Measurements from ENCODE around the gene WWOX. TPM values are rescaled to one million over a fixed set of nuclear protein-coding genes. Genes with fewer than 3 reads are reported as not detected.

WWOX gene
- total and polyA plus RNA-seq, 3 experiments from 2014 or later: 17.2 to 18.6 (median 18.2) TPM

GRCh38 chr16:78362524-78363135 is 263.2 kb downstream of the WWOX start:
- no peaks in the 10 kb centered on the region for H3K27me3 ChIP-seq (ENCODE audit: insufficient read depth, low read length, poor library complexity, severe bottlenecking)
- Mint-ChIP-seq H3K9me3 (no peaks in the 10 kb centered on the region), H3K27me3 (no peaks in the 10 kb centered on the region), H3K4me3 (no peak overlapping the region), H3K27ac (no peak overlapping the region), H3K4me1 (no peaks in the 10 kb centered on the region), H3K36me3 (no peaks in the 10 kb centered on the region)
- DNase-seq: no peak
- no peak overlapping the region for H3K4me3 ChIP-seq (ENCODE audit: low read length)
- ChIA-PET POLR2A (no interaction called here), CTCF (no interaction called here)
- no peaks in the 10 kb centered on the region for H3K9me3 ChIP-seq (ENCODE audit: low read length)
- no peak overlapping the region for H3K27ac ChIP-seq (ENCODE audit: low read depth, low read length)
- H3K36me3 ChIP-seq (ENCODE audit: insufficient read depth, low read length): no peaks in the 10 kb centered on the region
- no peaks in the 10 kb centered on the region for H3K4me1 ChIP-seq (ENCODE audit: insufficient read depth, low read length)

- CTCF ChIA-PET: no interaction called here
- DNase-seq: no peak
- no peak overlapping the region for H3K4me3 ChIP-seq (ENCODE audit: low read length)
- no peaks in the 10 kb centered on the region for H3K4me1 Mint-ChIP-seq
- POLR2A ChIA-PET: no interaction called here
- no peak overlapping the region for H3K4me3 Mint-ChIP-seq
- no peak overlapping the region for H3K27ac ChIP-seq (ENCODE audit: low read depth, low read length)
- H3K27me3 Mint-ChIP-seq: no peaks in the 10 kb centered on the region
- no peaks in the 10 kb centered on the region for H3K36me3 ChIP-seq (ENCODE audit: insufficient read depth, low read length)
- no peaks in the 10 kb centered on the region for H3K36me3 Mint-ChIP-seq
- no peaks in the 10 kb centered on the region for H3K4me1 ChIP-seq (ENCODE audit: insufficient read depth, low read length)
- H3K9me3 ChIP-seq (ENCODE audit: low read length): no peaks in the 10 kb centered on the region
- peak overlapping the region in 1 of 8 donors; percentile 43 for H3K27ac Mint-ChIP-seq
- no peaks in the 10 kb centered on the region for H3K9me3 Mint-ChIP-seq
- no peaks in the 10 kb centered on the region for H3K27me3 ChIP-seq (ENCODE audit: insufficient read depth, low read length, poor library complexity, severe bottlenecking)
These were observed 264.5 kb downstream of the WWOX start for GRCh38 chr16:78363843-78364555.

DNA sequence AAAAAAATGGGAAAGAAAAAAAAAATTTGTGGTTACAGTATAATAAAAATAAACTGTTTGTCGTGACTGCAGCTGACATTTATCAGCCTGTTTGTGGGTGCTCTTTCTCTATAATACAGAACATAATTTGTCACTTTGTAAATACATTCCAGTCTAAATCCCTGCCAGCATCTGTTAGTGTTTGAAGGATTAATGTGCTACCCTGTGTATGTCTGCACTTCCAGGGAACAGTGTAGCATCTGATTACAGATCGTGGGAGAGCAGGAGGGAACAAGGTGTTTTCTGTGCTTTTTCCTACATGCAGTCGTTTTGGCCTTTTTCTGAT is 265.1 kb downstream of the WWOX start:
- POLR2A ChIA-PET: no interaction called here
- H3K4me1 Mint-ChIP-seq: no peaks in the 10 kb centered on the region
- no peaks in the 10 kb centered on the region for H3K4me1 ChIP-seq (ENCODE audit: insufficient read depth, low read length)

GRCh38 chr16:78365366-78365765 is 265.9 kb downstream of the WWOX start:
- H3K9me3 Mint-ChIP-seq: peaks cover 0 to 4% (median 0%) of the 10 kb centered on the region in 5 donors
- H3K36me3 ChIP-seq (ENCODE audit: insufficient read depth, low read length): no peaks in the 10 kb centered on the region
- H3K27me3 Mint-ChIP-seq: no peaks in the 10 kb centered on the region
- POLR2A ChIA-PET: no interaction called here
- no peaks in the 10 kb centered on the region for H3K27me3 ChIP-seq (ENCODE audit: insufficient read depth, low read length, poor library complexity, severe bottlenecking)
- no peak overlapping the region for H3K27ac Mint-ChIP-seq
- no peak overlapping the region for H3K4me3 Mint-ChIP-seq
- H3K36me3 Mint-ChIP-seq: peaks cover 0 to 4% (median 0%) of the 10 kb centered on the region in 3 donors
- CTCF ChIA-PET: no interaction called here
- H3K27ac ChIP-seq (ENCODE audit: low read depth, low read length): no peak overlapping the region
- DNase-seq: no peak
- no peaks in the 10 kb centered on the region for H3K4me1 ChIP-seq (ENCODE audit: insufficient read depth, low read length)
- no peak overlapping the region for H3K4me3 ChIP-seq (ENCODE audit: low read length)
- no peaks in the 10 kb centered on the region for H3K4me1 Mint-ChIP-seq
- H3K9me3 ChIP-seq (ENCODE audit: low read length): no peaks in the 10 kb centered on the region

More for the DNA sequence above, 265.1 kb downstream of the WWOX start:
- Mint-ChIP-seq H3K27me3 (no peaks in the 10 kb centered on the region), H3K27ac (no peak overlapping the region), H3K9me3 (peaks cover 0 to 1% (median 0%) of the 10 kb centered on the region in 5 donors), H3K36me3 (no peaks in the 10 kb centered on the region), H3K4me3 (no peak overlapping the region)
- Histone ChIP-seq H3K9me3 (ENCODE audit: low read length) (no peaks in the 10 kb centered on the region), H3K4me3 (ENCODE audit: low read length) (no peak overlapping the region), H3K36me3 (ENCODE audit: insufficient read depth, low read length) (no peaks in the 10 kb centered on the region), H3K27ac (ENCODE audit: low read depth, low read length) (no peak overlapping the region), H3K27me3 (ENCODE audit: insufficient read depth, low read length, poor library complexity, severe bottlenecking) (no peaks in the 10 kb centered on the region)
- CTCF ChIA-PET: no interaction called here
- DNase-seq: no peak

GRCh38 chr16:78368121-78369102 is 269.0 kb downstream of the WWOX start:
- H3K27me3 ChIP-seq (ENCODE audit: insufficient read depth, low read length, poor library complexity, severe bottlenecking): no peaks in the 10 kb centered on the region
- Mint-ChIP-seq H3K27ac (no peak overlapping the region), H3K36me3 (peaks cover 0 to 11% (median 2%) of the 10 kb centered on the region in 3 donors), H3K27me3 (no peaks in the 10 kb centered on the region), H3K4me3 (no peak overlapping the region), H3K9me3 (peaks cover 0 to 15% (median 6%) of the 10 kb centered on the region in 5 donors), H3K4me1 (no peaks in the 10 kb centered on the region)
- CTCF ChIA-PET: no interaction called here
- no peaks in the 10 kb centered on the region for H3K4me1 ChIP-seq (ENCODE audit: insufficient read depth, low read length)
- DNase-seq: no peak
- no peak overlapping the region for H3K4me3 ChIP-seq (ENCODE audit: low read length)
- H3K36me3 ChIP-seq (ENCODE audit: insufficient read depth, low read length): no peaks in the 10 kb centered on the region
- POLR2A ChIA-PET: no interaction called here
- H3K27ac ChIP-seq (ENCODE audit: low read depth, low read length): no peak overlapping the region
- no peaks in the 10 kb centered on the region for H3K9me3 ChIP-seq (ENCODE audit: low read length)

DNA sequence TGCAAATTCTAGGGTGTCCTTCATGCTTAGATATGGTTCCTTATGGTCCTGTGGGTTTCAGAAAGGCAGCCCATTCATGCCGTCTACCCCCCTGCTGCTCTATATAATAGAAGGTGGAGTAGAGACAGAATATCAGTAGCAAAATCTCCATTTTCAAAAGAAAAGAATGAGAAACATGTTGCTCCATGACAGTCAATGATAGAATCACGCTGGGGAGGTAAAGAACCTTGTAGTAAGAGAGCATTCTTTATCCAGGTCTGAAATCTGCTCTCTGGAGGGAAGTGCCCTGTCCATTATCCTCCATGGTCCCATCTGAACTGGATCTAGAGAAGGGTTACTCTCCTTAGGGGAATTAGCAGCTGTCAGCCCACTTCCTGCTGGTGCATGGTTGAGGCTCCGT is 272.8 kb downstream of the WWOX start:
- Histone ChIP-seq H3K4me3 (ENCODE audit: low read length) (no peak overlapping the region), H3K27ac (ENCODE audit: low read depth, low read length) (no peak overlapping the region), H3K36me3 (ENCODE audit: insufficient read depth, low read length) (no peaks in the 10 kb centered on the region), H3K27me3 (ENCODE audit: insufficient read depth, low read length, poor library complexity, severe bottlenecking) (no peaks in the 10 kb centered on the region), H3K4me1 (ENCODE audit: insufficient read depth, low read length) (no peaks in the 10 kb centered on the region), H3K9me3 (ENCODE audit: low read length) (no peaks in the 10 kb centered on the region)
- peaks cover 0 to 11% (median 2%) of the 10 kb centered on the region in 3 donors for H3K36me3 Mint-ChIP-seq
- no peaks in the 10 kb centered on the region for H3K27me3 Mint-ChIP-seq
- no peak overlapping the region for H3K27ac Mint-ChIP-seq
- ChIA-PET POLR2A (no interaction called here), CTCF (no interaction called here)
- DNase-seq: no peak
- no peaks in the 10 kb centered on the region for H3K4me1 Mint-ChIP-seq
- H3K4me3 Mint-ChIP-seq: no peak overlapping the region
- peaks cover 0 to 15% (median 6%) of the 10 kb centered on the region in 5 donors for H3K9me3 Mint-ChIP-seq

DNA sequence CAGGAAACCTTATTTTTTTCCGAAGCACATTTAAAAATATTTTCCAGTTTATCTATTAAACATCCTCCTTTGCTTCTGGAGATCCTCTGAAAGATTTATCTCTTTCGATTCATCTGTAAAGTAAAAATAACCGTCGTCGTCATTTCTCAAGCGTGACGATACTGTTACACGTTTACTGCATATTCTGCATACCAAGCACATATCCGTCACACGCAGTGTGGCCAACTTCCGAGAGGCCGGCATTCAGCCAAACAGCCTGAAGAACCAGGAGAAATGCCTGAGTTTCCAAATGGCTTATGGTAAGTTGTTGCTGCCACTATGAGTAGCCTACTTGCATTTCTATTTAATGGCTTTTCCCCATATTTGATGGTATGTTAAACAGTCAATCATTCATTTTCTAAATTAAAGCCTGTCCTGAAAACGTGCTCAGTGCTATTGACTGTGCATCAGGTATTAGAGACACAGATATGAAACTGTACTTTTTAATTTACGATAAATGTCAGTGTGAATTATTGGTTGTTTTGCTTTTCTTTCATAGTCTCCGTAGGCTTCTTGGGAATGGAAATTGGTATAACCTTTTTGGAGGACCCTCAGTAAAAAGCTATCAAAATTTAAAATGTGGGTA is 275.7 kb downstream of the WWOX start:
- peak overlapping the region in 1 of 8 donors; percentile 82 for H3K27ac Mint-ChIP-seq
- H3K27me3 Mint-ChIP-seq: no peaks in the 10 kb centered on the region
- peaks cover 0 to 13% (median 5%) of the 10 kb centered on the region in 5 donors for H3K9me3 Mint-ChIP-seq
- H3K9me3 ChIP-seq (ENCODE audit: low read length): no peaks in the 10 kb centered on the region
- H3K27me3 ChIP-seq (ENCODE audit: insufficient read depth, low read length, poor library complexity, severe bottlenecking): no peaks in the 10 kb centered on the region
- DNase-seq: no peak
- H3K4me3 ChIP-seq (ENCODE audit: low read length): no peak overlapping the region
- H3K4me1 Mint-ChIP-seq: no peaks in the 10 kb centered on the region
- POLR2A ChIA-PET: no interaction called here
- CTCF ChIA-PET: no interaction called here
- peaks cover 2 to 19% (median 2%) of the 10 kb centered on the region in 3 donors for H3K36me3 Mint-ChIP-seq
- H3K4me3 Mint-ChIP-seq: no peak overlapping the region
- H3K4me1 ChIP-seq (ENCODE audit: insufficient read depth, low read length): no peaks in the 10 kb centered on the region
- H3K36me3 ChIP-seq (ENCODE audit: insufficient read depth, low read length): no peaks in the 10 kb centered on the region
- no peak overlapping the region for H3K27ac ChIP-seq (ENCODE audit: low read depth, low read length)

DNA sequence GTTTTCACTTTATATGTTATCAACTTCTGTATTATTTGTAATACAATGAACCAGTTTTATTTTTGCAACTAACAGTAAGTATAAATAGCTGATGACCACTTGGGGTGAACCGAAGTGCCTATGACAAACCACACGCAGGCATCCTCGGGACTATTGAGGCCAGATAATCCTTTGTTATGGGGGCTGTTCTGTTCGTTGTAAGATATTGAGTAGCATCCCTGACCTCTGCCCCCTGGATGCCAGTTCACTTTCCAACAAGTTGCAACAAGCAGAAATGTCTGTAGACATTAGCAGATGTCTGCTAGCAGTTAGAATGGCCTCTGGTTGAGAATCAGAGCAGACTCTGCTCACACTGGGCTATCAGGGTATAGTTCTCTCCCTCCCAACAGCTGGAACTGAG is 277.0 kb downstream of the WWOX start:
- H3K9me3 Mint-ChIP-seq: peaks cover 0 to under 1% (median under 1%) of the 10 kb centered on the region in 5 donors
- no peak overlapping the region for H3K27ac Mint-ChIP-seq
- no peak overlapping the region for H3K4me3 ChIP-seq (ENCODE audit: low read length)
- H3K27me3 ChIP-seq (ENCODE audit: insufficient read depth, low read length, poor library complexity, severe bottlenecking): no peaks in the 10 kb centered on the region
- H3K4me3 Mint-ChIP-seq: no peak overlapping the region
- no peak for DNase-seq
- H3K27ac ChIP-seq (ENCODE audit: low read depth, low read length): no peak overlapping the region
- no peaks in the 10 kb centered on the region for H3K27me3 Mint-ChIP-seq
- no peaks in the 10 kb centered on the region for H3K9me3 ChIP-seq (ENCODE audit: low read length)
- ChIA-PET POLR2A (no interaction called here), CTCF (no interaction called here)
- no peaks in the 10 kb centered on the region for H3K4me1 ChIP-seq (ENCODE audit: insufficient read depth, low read length)
- H3K4me1 Mint-ChIP-seq: no peaks in the 10 kb centered on the region
- H3K36me3 Mint-ChIP-seq: peaks cover 0 to 12% (median 2%) of the 10 kb centered on the region in 3 donors
- H3K36me3 ChIP-seq (ENCODE audit: insufficient read depth, low read length): no peaks in the 10 kb centered on the region
